GM08714 (cell line): ENCODE results near the gene ROBO1.

Source experiments
- H3K4me3 ChIP-seq: fragments of 200-500 bp; sonication (Bioruptor generic); 2 replicates; pipeline ENCODE4 v1.5.1; 2014; ENCODE audit warnings: mild to moderate bottlenecking, low read length, inconsistent platforms
- ZNF274 ChIP-seq: IDR thresholded peaks from 2 replicates; pipeline ENCODE4 v1.6.1; 2012; ENCODE audit warnings: mild to moderate bottlenecking, low read depth, low read length

ROBO1 gene

GRCh38 chr3:79418855-79419621 lies 348.8 kb downstream of the ROBO1 start:
- TF ChIP-seq ZNF274 = no peak

GRCh38 chr3:79415356-79415755 lies 352.4 kb downstream of the ROBO1 start:
- no peak overlapping the region for H3K4me3 ChIP-seq
- TF ChIP-seq ZNF274 = no peak

More at GRCh38 chr3:79418855-79419621, 348.8 kb downstream of the ROBO1 start:
- no peak overlapping the region for H3K4me3 ChIP-seq

GRCh38 chr3:79414806-79415205 lies 353.0 kb downstream of the ROBO1 start:
- TF ChIP-seq ZNF274 = no peak
- H3K4me3 ChIP-seq = no peak overlapping the region

GRCh38 chr3:79414035-79414434 lies 353.8 kb downstream of the ROBO1 start:
- TF ChIP-seq ZNF274 = no peak
- no peak overlapping the region for H3K4me3 ChIP-seq

GRCh38 chr3:79412537-79412936 lies 355.3 kb downstream of the ROBO1 start:
- TF ChIP-seq ZNF274 = no peak
- no peak overlapping the region for H3K4me3 ChIP-seq

- TF ChIP-seq ZNF274 = no peak
- H3K4me3 ChIP-seq = no peak overlapping the region
Observed at GRCh38 chr3:79410617-79411016, 357.2 kb downstream of the ROBO1 start.

- H3K4me3 ChIP-seq = no peak overlapping the region
- TF ChIP-seq ZNF274 = no peak
Observed at GRCh38 chr3:79410136-79410535, 357.7 kb downstream of the ROBO1 start.

GRCh38 chr3:79406175-79406574 lies 361.6 kb downstream of the ROBO1 start:
- TF ChIP-seq ZNF274 = no peak
- H3K4me3 ChIP-seq = no peak overlapping the region

- H3K4me3 ChIP-seq = no peak overlapping the region
- TF ChIP-seq ZNF274 = no peak
Observed at GRCh38 chr3:79405183-79405582, 362.6 kb downstream of the ROBO1 start.

GRCh38 chr3:79396595-79396994 lies 371.2 kb downstream of the ROBO1 start:
- no peak overlapping the region for H3K4me3 ChIP-seq
- no peak for TF ChIP-seq ZNF274

- TF ChIP-seq ZNF274 = no peak
- H3K4me3 ChIP-seq = no peak overlapping the region
Observed at GRCh38 chr3:79392479-79392878, 375.3 kb downstream of the ROBO1 start.

- TF ChIP-seq ZNF274 = no peak
- H3K4me3 ChIP-seq = no peak overlapping the region
Observed at GRCh38 chr3:79390352-79390751, 377.4 kb downstream of the ROBO1 start.

- H3K4me3 ChIP-seq = no peak overlapping the region
- no peak for TF ChIP-seq ZNF274
Observed at GRCh38 chr3:79385211-79385610, 382.6 kb downstream of the ROBO1 start.

- no peak for TF ChIP-seq ZNF274
- no peak overlapping the region for H3K4me3 ChIP-seq
Observed at GRCh38 chr3:79383402-79384012, 384.3 kb downstream of the ROBO1 start.

- no peak for TF ChIP-seq ZNF274
- no peak overlapping the region for H3K4me3 ChIP-seq
Observed at GRCh38 chr3:79380581-79380980, 387.2 kb downstream of the ROBO1 start.
